GM10248 (cell line): Measurements from ENCODE around the gene IMMP2L.

ENCODE experiments used
- CTCF ChIA-PET: fragments of 300-600 bp; sonication (Branson Sonifier 250); formaldehyde crosslinking; extraction: SDS; loops from one replicate; lab custom pipeline; 2021; ENCODE audit warnings: antibody characterized with exemption; lab: Yijun Ruan, JAX
- POLR2A ChIA-PET: fragments of 350-650 bp; sonication (Branson Sonifier 250); formaldehyde crosslinking; extraction: SDS; loops from one replicate; lab custom pipeline; 2020; ENCODE audit warnings: antibody characterized with exemption; lab: Yijun Ruan, JAX
- DNase-seq: peaks from one replicate; pipeline ENCODE4 v3.0.0; 2012; ENCODE audit errors: extremely low spot score
- TF ChIP-seq, protein P1 (sequence below): IDR thresholded peaks from 2 replicates; pipeline ENCODE4 v1.5.1; 2012; ENCODE audit warnings: mild to moderate bottlenecking, low read depth; ENCODE audit errors: extremely low read depth, missing control alignments, control extremely low read depth

The IMMP2L gene

DNA sequence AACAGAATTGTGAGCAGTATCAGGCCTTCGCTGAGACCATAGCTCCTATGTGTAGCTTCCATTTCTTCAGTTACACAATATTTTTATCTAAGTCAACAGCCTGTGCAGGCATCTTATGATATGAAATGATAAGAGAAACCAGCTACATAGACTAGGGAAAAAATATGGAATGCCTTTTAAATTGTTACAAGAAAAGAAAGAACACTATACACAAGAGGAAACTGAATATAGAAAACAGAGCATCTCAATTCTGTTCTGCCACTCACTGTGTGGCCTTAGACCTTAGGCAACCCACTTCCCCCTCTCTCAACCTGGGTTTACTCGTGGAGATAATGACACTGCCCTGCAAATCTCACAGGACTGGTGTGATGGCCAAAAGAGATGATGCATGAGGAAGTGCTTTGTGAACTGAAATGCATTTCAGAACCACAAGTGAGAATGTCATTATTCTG lies 338.5 kb downstream of the IMMP2L start:
- no peak for DNase-seq
- CTCF ChIA-PET: interaction anchor here (0.9 to 1.0 kb wide), 2 partner anchors 8 to 10 kb away, joined by 3 read pairs; no protein-coding TSS in a partner anchor
- TF ChIP-seq, protein P1, sequence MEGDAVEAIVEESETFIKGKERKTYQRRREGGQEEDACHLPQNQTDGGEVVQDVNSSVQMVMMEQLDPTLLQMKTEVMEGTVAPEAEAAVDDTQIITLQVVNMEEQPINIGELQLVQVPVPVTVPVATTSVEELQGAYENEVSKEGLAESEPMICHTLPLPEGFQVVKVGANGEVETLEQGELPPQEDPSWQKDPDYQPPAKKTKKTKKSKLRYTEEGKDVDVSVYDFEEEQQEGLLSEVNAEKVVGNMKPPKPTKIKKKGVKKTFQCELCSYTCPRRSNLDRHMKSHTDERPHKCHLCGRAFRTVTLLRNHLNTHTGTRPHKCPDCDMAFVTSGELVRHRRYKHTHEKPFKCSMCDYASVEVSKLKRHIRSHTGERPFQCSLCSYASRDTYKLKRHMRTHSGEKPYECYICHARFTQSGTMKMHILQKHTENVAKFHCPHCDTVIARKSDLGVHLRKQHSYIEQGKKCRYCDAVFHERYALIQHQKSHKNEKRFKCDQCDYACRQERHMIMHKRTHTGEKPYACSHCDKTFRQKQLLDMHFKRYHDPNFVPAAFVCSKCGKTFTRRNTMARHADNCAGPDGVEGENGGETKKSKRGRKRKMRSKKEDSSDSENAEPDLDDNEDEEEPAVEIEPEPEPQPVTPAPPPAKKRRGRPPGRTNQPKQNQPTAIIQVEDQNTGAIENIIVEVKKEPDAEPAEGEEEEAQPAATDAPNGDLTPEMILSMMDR: no peak
- POLR2A ChIA-PET: no interaction called here

DNA sequence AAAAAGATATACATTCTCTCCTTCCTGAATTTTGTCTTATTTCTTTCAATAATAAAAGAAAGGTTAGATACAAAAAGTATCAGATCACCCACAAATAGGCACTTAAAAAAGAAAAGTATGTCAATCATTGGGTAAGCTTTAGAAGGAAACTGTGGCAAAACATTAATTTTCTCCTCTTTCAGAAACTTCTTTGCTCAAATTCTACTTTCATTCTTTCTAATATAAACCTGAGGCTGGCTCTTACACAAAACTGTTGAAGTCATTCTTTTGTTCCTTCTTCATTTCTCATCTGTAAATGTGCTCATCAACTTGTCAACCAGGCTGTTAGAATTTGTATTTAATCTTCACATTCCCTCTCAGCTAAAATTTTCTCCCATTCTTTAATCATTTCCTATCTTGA lies 346.7 kb downstream of the IMMP2L start:
- no peak for DNase-seq
- ChIA-PET CTCF (no interaction called here), POLR2A (no interaction called here)

DNA sequence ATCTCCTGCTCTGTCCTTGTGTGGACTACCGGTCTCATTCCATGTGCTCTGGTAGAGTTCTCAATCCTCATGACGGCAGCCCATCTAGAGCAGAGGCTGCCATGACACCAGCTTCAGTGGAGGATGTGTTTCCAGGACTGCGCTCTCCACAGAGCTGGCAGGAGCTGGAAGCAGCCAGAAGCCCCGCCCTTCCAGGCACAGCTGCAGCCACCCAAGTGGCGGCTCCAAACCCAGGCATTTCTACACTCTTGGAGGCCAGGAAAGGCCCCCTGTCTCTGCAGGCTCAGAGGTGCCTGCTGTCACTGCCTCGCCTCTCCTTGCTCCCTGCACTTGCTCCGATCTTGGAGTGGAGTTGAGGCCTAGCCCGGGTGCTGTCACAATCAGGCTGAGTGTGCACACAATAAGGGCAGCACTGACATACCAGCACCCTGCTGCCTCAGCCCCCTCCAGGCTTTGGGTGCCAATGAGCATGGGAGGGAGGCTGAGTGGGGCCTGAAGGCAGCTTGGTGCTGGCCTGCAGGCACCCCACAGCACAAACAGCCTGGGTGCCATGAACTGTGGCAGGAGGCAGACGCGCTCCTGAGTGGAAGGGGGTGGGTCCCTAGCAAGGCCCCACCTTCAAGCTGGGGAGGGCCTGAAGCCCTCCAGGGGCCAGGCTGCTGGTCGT lies 349.3 kb downstream of the IMMP2L start:
- DNase-seq: no peak
- TF ChIP-seq, protein P1: no peak
- ChIA-PET CTCF (interaction anchor here (0.9 to 1.4 kb wide), 4 partner anchors 9 to 29 kb away, joined by 3 to 6 read pairs (median 3); no protein-coding TSS in a partner anchor), POLR2A (no interaction called here)

More for the DNA sequence above, 346.7 kb downstream of the IMMP2L start:
- TF ChIP-seq, protein P1: no peak

DNA sequence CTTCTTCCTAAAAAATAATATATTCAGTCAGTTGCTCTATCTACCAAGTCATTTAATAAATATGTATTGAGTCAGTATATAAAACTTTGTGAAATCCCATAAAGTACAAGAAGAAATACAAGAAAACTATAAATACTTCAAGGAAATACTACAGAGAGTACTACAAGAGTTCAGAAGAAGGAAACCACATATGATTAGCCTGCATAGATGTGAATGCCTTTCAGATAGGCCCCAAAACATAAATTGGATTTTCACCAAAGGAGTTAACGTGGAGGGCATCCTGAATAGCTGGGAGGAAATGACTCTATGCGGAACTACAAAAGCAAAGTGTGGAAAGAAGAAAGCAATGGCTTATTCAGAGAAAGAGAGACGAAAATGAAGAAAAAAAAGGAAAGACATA lies 351.3 kb downstream of the IMMP2L start:
- TF ChIP-seq, protein P1: no peak
- CTCF ChIA-PET: no interaction called here
- DNase-seq: no peak
- POLR2A ChIA-PET: no interaction called here

DNA sequence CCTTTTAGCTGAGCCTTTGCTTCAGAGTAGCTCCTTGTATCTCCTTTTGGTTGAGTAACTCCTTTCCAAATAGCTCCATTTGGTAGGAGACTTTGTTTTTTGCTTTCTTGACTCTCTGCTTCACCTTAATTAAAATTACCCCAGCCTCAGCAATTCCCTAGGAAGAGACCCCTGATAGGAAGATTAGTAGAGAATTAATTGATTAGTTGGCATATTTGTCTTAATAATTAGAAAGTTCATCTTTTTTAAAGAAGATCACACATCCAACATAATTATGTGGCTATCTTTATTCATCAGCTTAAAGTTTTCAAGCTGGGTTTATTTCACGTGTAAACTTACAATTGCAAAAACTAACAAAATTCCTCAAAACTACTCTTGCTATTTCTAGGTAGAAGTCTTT lies 352.2 kb downstream of the IMMP2L start:
- ChIA-PET CTCF (interaction anchor here (1.1 kb wide), 1 partner anchor 10 kb away, joined by 5 read pairs; no protein-coding TSS in a partner anchor), POLR2A (no interaction called here)
- TF ChIP-seq, protein P1: no peak

DNA sequence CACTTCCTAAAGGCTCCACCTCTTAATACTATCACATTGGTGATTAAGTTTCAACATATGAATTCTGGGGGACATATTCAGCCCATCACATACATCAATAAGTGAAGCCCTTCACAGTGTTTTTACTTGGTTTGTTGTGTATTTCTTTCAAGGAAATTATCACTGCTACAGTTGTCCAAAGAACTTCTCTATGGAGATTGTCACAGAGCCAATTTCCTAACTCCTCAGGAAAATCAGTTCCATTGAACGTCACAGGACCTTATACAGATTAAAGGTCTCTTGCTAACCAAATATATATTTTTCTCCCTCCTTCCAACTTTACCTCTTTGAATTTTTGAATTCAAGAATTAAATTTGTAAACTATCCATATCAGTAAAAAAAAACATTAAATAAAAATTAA lies 357.0 kb downstream of the IMMP2L start:
- no peak for DNase-seq
- ChIA-PET CTCF (interaction anchor here (3.8 kb wide), 1 partner anchor 14 kb away, joined by 20 read pairs; no protein-coding TSS in a partner anchor), POLR2A (no interaction called here)
- TF ChIP-seq, protein P1: no peak

More for the DNA sequence above, 352.2 kb downstream of the IMMP2L start:
- DNase-seq: no peak
